Endothelial cell of hepatic sinusoid (primary cell): ENCODE results near the gene PCDHGA3.
"Not testable (repeated sequence)": the region's sequence is repeated elsewhere in the genome, so short reads cannot be mapped to it uniquely, and the experiment has no call there.

Experiments
- in situ Hi-C: cut with HindIII; loops from 2 replicates; pipeline ENCODE4 v1.10.0; 2017; ENCODE audit warnings: low sequenced_read_pairs

Gene PCDHGA3

GRCh38 chr5:141345327-141345726, 1.7 kb downstream of the PCDHGA3 start:
- in situ Hi-C loops = no loop called here

GRCh38 chr5:141346017-141346416, 2.4 kb downstream of the PCDHGA3 start:
- in situ Hi-C loops = not testable (repeated sequence)

GRCh38 chr5:141349917-141350619, 6.4 kb downstream of the PCDHGA3 start, which contains the start of gene PCDHGB1:
Gene PCDHGB1 (plus strand): TSS chr5:141350099. CDS start chr5:141350261, 162 bp downstream.
- in situ Hi-C loops = no loop called here

- in situ Hi-C loops = no loop called here
These were observed 8.0 kb downstream of the PCDHGA3 start for GRCh38 chr5:141351591-141351990.

GRCh38 chr5:141354900-141355469, 11.4 kb downstream of the PCDHGA3 start, which contains the start of gene PCDHGA4:
Gene PCDHGA4 (plus strand): TSS chr5:141355021. CDS start chr5:141355108, 87 bp downstream.
- in situ Hi-C loops = no loop called here

GRCh38 chr5:141355641-141356040, 12.0 kb downstream of the PCDHGA3 start:
- in situ Hi-C loops = no loop called here

- in situ Hi-C loops = no loop called here
These were observed 12.5 kb downstream of the PCDHGA3 start for GRCh38 chr5:141356133-141356532.

- in situ Hi-C loops = no loop called here
These were observed 13.3 kb downstream of the PCDHGA3 start for GRCh38 chr5:141356950-141357349.

- in situ Hi-C loops = no loop called here
These were observed 16.3 kb downstream of the PCDHGA3 start, which contains the start of gene PCDHGB2 for GRCh38 chr5:141359790-141360426. Gene PCDHGB2 (plus strand): TSS chr5:141359994. CDS start chr5:141360136, 142 bp downstream.

GRCh38 chr5:141360685-141361084, 17.1 kb downstream of the PCDHGA3 start:
- in situ Hi-C loops = no loop called here

- in situ Hi-C loops = no loop called here
These were observed 19.1 kb downstream of the PCDHGA3 start for GRCh38 chr5:141362719-141363118.

- in situ Hi-C loops = no loop called here
These were observed 20.5 kb downstream of the PCDHGA3 start, which contains the start of gene PCDHGA5 for GRCh38 chr5:141363952-141364660. Gene PCDHGA5 (plus strand): TSS chr5:141364162. CDS start chr5:141364331, 169 bp downstream.

GRCh38 chr5:141366016-141366896, 22.6 kb downstream of the PCDHGA3 start:
- in situ Hi-C loops = no loop called here

GRCh38 chr5:141369994-141370848, 26.6 kb downstream of the PCDHGA3 start, which contains the start of gene PCDHGB3:
Gene PCDHGB3 (plus strand): TSS chr5:141370242. CDS start chr5:141370395, 153 bp downstream.
- in situ Hi-C loops = no loop called here

GRCh38 chr5:141371572-141372475, 28.2 kb downstream of the PCDHGA3 start:
- in situ Hi-C loops = no loop called here

GRCh38 chr5:141373673-141374317, 30.2 kb downstream of the PCDHGA3 start, which contains the start of gene PCDHGA6:
Gene PCDHGA6 (plus strand): TSS chr5:141373891. CDS start chr5:141374084, 193 bp downstream.
- in situ Hi-C loops = no loop called here

- in situ Hi-C loops = no loop called here
These were observed 31.0 kb downstream of the PCDHGA3 start for GRCh38 chr5:141374627-141375026.
